Right atrium auricular region (tissue), 2 donors: ENCODE results near the gene TTC33. TPM values are rescaled to one million over a fixed set of nuclear protein-coding genes. Genes with fewer than 3 reads are reported as not detected.

Experiments used
- DNase-seq: peaks from one replicate; pipeline ENCODE4 v3.0.0-alpha.2; 2019; ENCODE audit warnings: low spot score
- H3K27ac ChIP-seq, 2 donors: fragments of 200-600 bp; sonication (generic); 1 replicate in 1 of 2; 2 replicates in 1 of 2; pipeline ENCODE4 v1.5.1; 2016 to 2019
- H3K27me3 ChIP-seq, 2 donors: fragments of 200-600 bp; sonication (generic); one replicate each; pipeline versions ENCODE4 v1.5.1 to v1.6.0; 2017 to 2019
- H3K36me3 ChIP-seq: fragments of 200-600 bp; sonication (generic); one replicate; pipeline ENCODE4 v1.5.1; 2016
- H3K4me1 ChIP-seq, 2 donors: fragments of 200-600 bp; sonication (generic); one replicate each; pipeline versions ENCODE4 v1.5.1 to v1.6.0; 2017 to 2019
- H3K4me3 ChIP-seq, 2 donors: fragments of 200-600 bp; sonication (generic); 1 replicate in 1 of 2; 2 replicates in 1 of 2; pipeline ENCODE4 v1.5.1; 2017 to 2019; ENCODE audit warnings: mild to moderate bottlenecking in 1 of 2, moderate library complexity in 1 of 2
- H3K9me3 ChIP-seq, 2 donors: fragments of 200-600 bp; sonication (generic); one replicate each; pipeline ENCODE4 v1.5.1; 2019
- total RNA-seq, 2 donors: library from RNA; depleted of rRNA; stranded (reverse); fragments of >200 nt; gene quantifications; one replicate each; pipeline ENCODE4 v1.1.0, GENCODE V29; 2016
- TF ChIP-seq, protein P1 (sequence below), 2 donors: fragments of 200-600 bp; sonication (generic); IDR thresholded peaks; one replicate each; pipeline ENCODE4 v1.5.1; 2019; ENCODE audit warnings: antibody characterized with exemption in 2 of 2

TTC33 gene
- total RNA-seq, 2 donors from 2014 or later = 10.2 to 16.7 TPM

GRCh38 chr5:40501711-40502444 lies 253.9 kb downstream of the TTC33 start:
- TF ChIP-seq, protein P1, sequence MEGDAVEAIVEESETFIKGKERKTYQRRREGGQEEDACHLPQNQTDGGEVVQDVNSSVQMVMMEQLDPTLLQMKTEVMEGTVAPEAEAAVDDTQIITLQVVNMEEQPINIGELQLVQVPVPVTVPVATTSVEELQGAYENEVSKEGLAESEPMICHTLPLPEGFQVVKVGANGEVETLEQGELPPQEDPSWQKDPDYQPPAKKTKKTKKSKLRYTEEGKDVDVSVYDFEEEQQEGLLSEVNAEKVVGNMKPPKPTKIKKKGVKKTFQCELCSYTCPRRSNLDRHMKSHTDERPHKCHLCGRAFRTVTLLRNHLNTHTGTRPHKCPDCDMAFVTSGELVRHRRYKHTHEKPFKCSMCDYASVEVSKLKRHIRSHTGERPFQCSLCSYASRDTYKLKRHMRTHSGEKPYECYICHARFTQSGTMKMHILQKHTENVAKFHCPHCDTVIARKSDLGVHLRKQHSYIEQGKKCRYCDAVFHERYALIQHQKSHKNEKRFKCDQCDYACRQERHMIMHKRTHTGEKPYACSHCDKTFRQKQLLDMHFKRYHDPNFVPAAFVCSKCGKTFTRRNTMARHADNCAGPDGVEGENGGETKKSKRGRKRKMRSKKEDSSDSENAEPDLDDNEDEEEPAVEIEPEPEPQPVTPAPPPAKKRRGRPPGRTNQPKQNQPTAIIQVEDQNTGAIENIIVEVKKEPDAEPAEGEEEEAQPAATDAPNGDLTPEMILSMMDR (IDR thresholded peaks at IDR 0.05) = no peak
- no peak for DNase-seq
- Histone ChIP-seq H3K27me3 (no peaks in the 10 kb centered on the region), H3K27ac (no peak overlapping the region), H3K4me1 (no peaks in the 10 kb centered on the region), H3K4me3 (no peak overlapping the region), H3K9me3 (no peaks in the 10 kb centered on the region), H3K36me3 (no peaks in the 10 kb centered on the region)

- Histone ChIP-seq H3K36me3 (no peaks in the 10 kb centered on the region), H3K4me3 (no peak overlapping the region), H3K9me3 (no peaks in the 10 kb centered on the region), H3K27me3 (no peaks in the 10 kb centered on the region), H3K27ac (no peak overlapping the region), H3K4me1 (no peaks in the 10 kb centered on the region)
- DNase-seq = no peak
- TF ChIP-seq, protein P1 (IDR thresholded peaks at IDR 0.05) = no peak
These were observed 256.1 kb downstream of the TTC33 start for GRCh38 chr5:40499518-40500273.

DNA sequence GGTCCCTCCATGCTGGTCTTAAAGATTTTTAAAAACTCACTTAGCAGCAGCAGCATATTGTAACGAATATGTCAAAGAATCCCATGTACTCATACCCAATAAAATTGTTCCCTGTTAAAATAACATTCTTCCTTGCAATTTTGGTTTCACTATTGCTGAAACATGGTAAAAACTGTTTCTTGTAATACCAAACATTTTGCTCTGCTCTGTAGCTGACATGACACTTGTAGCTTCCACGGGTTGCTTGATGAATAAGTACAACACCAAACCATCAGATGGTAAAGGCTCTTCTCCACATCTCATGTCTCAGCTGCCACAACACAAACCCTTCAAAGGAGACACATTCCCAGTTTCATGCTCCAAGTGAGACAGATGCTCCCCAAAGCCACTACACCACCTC lies 256.8 kb downstream of the TTC33 start:
- H3K27me3 ChIP-seq = no peaks in the 10 kb centered on the region
- no peaks in the 10 kb centered on the region for H3K4me1 ChIP-seq
- TF ChIP-seq, protein P1 (IDR thresholded peaks at IDR 0.05) = no peak
- DNase-seq = no peak
- no peaks in the 10 kb centered on the region for H3K9me3 ChIP-seq
- H3K27ac ChIP-seq = no peak overlapping the region
- no peaks in the 10 kb centered on the region for H3K36me3 ChIP-seq
- no peak overlapping the region for H3K4me3 ChIP-seq

- Histone ChIP-seq H3K36me3 (no peaks in the 10 kb centered on the region), H3K4me1 (no peaks in the 10 kb centered on the region), H3K4me3 (no peak overlapping the region), H3K27me3 (no peaks in the 10 kb centered on the region), H3K27ac (no peak overlapping the region), H3K9me3 (no peaks in the 10 kb centered on the region)
- DNase-seq = no peak
- TF ChIP-seq, protein P1 (IDR thresholded peaks at IDR 0.05) = no peak
These were observed 258.2 kb downstream of the TTC33 start for GRCh38 chr5:40497573-40497972.

- no peaks in the 10 kb centered on the region for H3K27me3 ChIP-seq
- H3K27ac ChIP-seq = no peak overlapping the region
- TF ChIP-seq, protein P1 (IDR thresholded peaks at IDR 0.05) = no peak
- no peaks in the 10 kb centered on the region for H3K36me3 ChIP-seq
- no peaks in the 10 kb centered on the region for H3K4me1 ChIP-seq
- no peaks in the 10 kb centered on the region for H3K9me3 ChIP-seq
- no peak overlapping the region for H3K4me3 ChIP-seq
- no peak for DNase-seq
These were observed 260.5 kb downstream of the TTC33 start for GRCh38 chr5:40495237-40495635.
